Measurements from ENCODE around the gene FCGR3A.
"Not testable (repeated sequence)": the region's sequence is repeated elsewhere in the genome, so short reads cannot be mapped to it uniquely, and the experiment has no call there.

FCGR3A gene

GRCh38 chr1:161560960-161561715 lies 11.5 kb upstream of the FCGR3A start:
- not testable (repeated sequence) for DNase-seq (ENCODE audit: low read depth); H3K4me3 ChIP-seq (ENCODE audit: low read length)
- peak; percentile 3; the same call in 1 of the 2 replicates for TF ChIP-seq CTCF (conservative IDR thresholded peaks at IDR 0.05; ENCODE audit: low read length)

GRCh38 chr1:161557506-161558450 lies 8.2 kb upstream of the FCGR3A start:
- H3K4me3 ChIP-seq (ENCODE audit: low read length); DNase-seq (ENCODE audit: low read depth): not testable (repeated sequence)

- not testable (repeated sequence) for DNase-seq (ENCODE audit: low read depth); H3K4me3 ChIP-seq (ENCODE audit: low read length)
Measured at GRCh38 chr1:161556990-161557389, 7.4 kb upstream of the FCGR3A start.

- not testable (repeated sequence) for DNase-seq (ENCODE audit: low read depth); H3K4me3 ChIP-seq (ENCODE audit: low read length)
Measured at GRCh38 chr1:161556143-161556542, 6.5 kb upstream of the FCGR3A start.

GRCh38 chr1:161554815-161555417 lies 5.3 kb upstream of the FCGR3A start:
- DNase-seq (ENCODE audit: low read depth); H3K4me3 ChIP-seq (ENCODE audit: low read length): not testable (repeated sequence)

- not testable (repeated sequence) for DNase-seq (ENCODE audit: low read depth); H3K4me3 ChIP-seq (ENCODE audit: low read length)
Measured at GRCh38 chr1:161554340-161554739, 4.7 kb upstream of the FCGR3A start.

- H3K4me3 ChIP-seq (ENCODE audit: low read length); DNase-seq (ENCODE audit: low read depth): not testable (repeated sequence)
Measured at GRCh38 chr1:161553631-161554030, 4.0 kb upstream of the FCGR3A start.

GRCh38 chr1:161550942-161551341 lies 1.3 kb upstream of the FCGR3A start:
- DNase-seq (ENCODE audit: low read depth); H3K4me3 ChIP-seq (ENCODE audit: low read length): not testable (repeated sequence)

GRCh38 chr1:161548749-161549406 lies 740 bp downstream of the FCGR3A start:
- not testable (repeated sequence) for H3K4me3 ChIP-seq (ENCODE audit: low read length); DNase-seq (ENCODE audit: low read depth)

- H3K4me3 ChIP-seq (ENCODE audit: low read length); DNase-seq (ENCODE audit: low read depth): not testable (repeated sequence)
Measured at GRCh38 chr1:161547995-161548741, 1.4 kb downstream of the FCGR3A start.

- H3K4me3 ChIP-seq (ENCODE audit: low read length); DNase-seq (ENCODE audit: low read depth): not testable (repeated sequence)
Measured at GRCh38 chr1:161545005-161545731, 4.5 kb downstream of the FCGR3A start.

GRCh38 chr1:161543125-161543524 lies 6.5 kb downstream of the FCGR3A start:
- not testable (repeated sequence) for DNase-seq (ENCODE audit: low read depth); H3K4me3 ChIP-seq (ENCODE audit: low read length)

GRCh38 chr1:161542091-161542559 lies 7.5 kb downstream of the FCGR3A start:
- DNase-seq (ENCODE audit: low read depth); H3K4me3 ChIP-seq (ENCODE audit: low read length): not testable (repeated sequence)

GRCh38 chr1:161540570-161540960 lies 9.1 kb downstream of the FCGR3A start:
- peak overlapping the region; percentile 72 for H3K4me3 ChIP-seq (ENCODE audit: low read length)
- not testable (repeated sequence) for DNase-seq (ENCODE audit: low read depth)
